SK-MEL-5 (cell line): ENCODE data around the gene ZNF717. TPM values are rescaled to one million over a fixed set of nuclear protein-coding genes. Genes with fewer than 3 reads are reported as not detected.
"Not testable (repeated sequence)": the region's sequence is repeated elsewhere in the genome, so short reads cannot be mapped to it uniquely, and the experiment has no call there.

ENCODE experiments used
- DNase-seq: peaks from one replicate; pipeline ENCODE4 v3.0.0-alpha.2; 2016; ENCODE audit warnings: low read depth, low spot score
- in situ Hi-C: cut with HindIII; loops from 2 replicates; pipeline ENCODE4 v1.10.0; 2016; ENCODE audit warnings: low sequenced_read_pairs, high pct_unique_total_duplicates, low pct_unique_long_range_greater_than_20kb
- polyA plus RNA-seq, 2 experiments: library from polyadenylated mRNA; depleted of rRNA; stranded (reverse); fragments of >200 nt; gene quantifications; 2 replicates each; pipeline ENCODE4 v1.2.3, GENCODE V29; 2015
- total RNA-seq: library from RNA; depleted of rRNA; stranded (reverse); fragments of >200 nt; shearing (Covaris generic); gene quantifications from 2 replicates; pipeline ENCODE4 v1.2.3, GENCODE V29; 2014; rRNA removed

ZNF717 gene
- 17.6 and 19.9 TPM in 2 replicates for total RNA-seq
- 15.5 and 19.7 TPM in 2 replicates for polyA plus RNA-seq (2015; cell fraction: cytosol; rRNA removed)
- polyA plus RNA-seq (2015; cell fraction: nucleus; rRNA removed), result 32.8 and 33.3 TPM in 2 replicates

- in situ Hi-C loops, result not testable (repeated sequence)
- peak; percentile 87 for DNase-seq
These were observed at the start of gene ZNF717 for GRCh38 chr3:75785081-75785755. Gene ZNF717, minus strand, starts transcription at chr3:75785549. Its CDS starts 2,187 bp downstream, at chr3:75783362.

GRCh38 chr3:75831076-75831475, 45.7 kb upstream of the ZNF717 start:
- in situ Hi-C loops, DNase-seq: not testable (repeated sequence)

GRCh38 chr3:75818019-75818418, 32.7 kb upstream of the ZNF717 start:
- peak; percentile 14 for DNase-seq
- in situ Hi-C loops, result not testable (repeated sequence)

- DNase-seq, in situ Hi-C loops: not testable (repeated sequence)
These were observed 31.2 kb upstream of the ZNF717 start for GRCh38 chr3:75816287-75817180.

- in situ Hi-C loops, result no loop called here
These were observed 29.4 kb upstream of the ZNF717 start for GRCh38 chr3:75814797-75815196.

GRCh38 chr3:75782506-75782905, 2.8 kb downstream of the ZNF717 start:
- in situ Hi-C loops, result no loop called here
- DNase-seq, result no peak

More at GRCh38 chr3:75814797-75815196, 29.4 kb upstream of the ZNF717 start:
- DNase-seq, result no peak

- DNase-seq, result no peak
- in situ Hi-C loops, result no loop called here
These were observed 4.1 kb downstream of the ZNF717 start for GRCh38 chr3:75781079-75781745.

- DNase-seq, in situ Hi-C loops: not testable (repeated sequence)
These were observed 7.6 kb downstream of the ZNF717 start for GRCh38 chr3:75777742-75778141.

GRCh38 chr3:75771631-75772030, 13.7 kb downstream of the ZNF717 start:
- in situ Hi-C loops, DNase-seq: not testable (repeated sequence)

- in situ Hi-C loops, result no loop called here
- DNase-seq, result no peak
These were observed 16.9 kb downstream of the ZNF717 start for GRCh38 chr3:75768303-75769017.

- in situ Hi-C loops, result no loop called here
- no peak for DNase-seq
These were observed 47.4 kb downstream of the ZNF717 start for GRCh38 chr3:75737831-75738493.

GRCh38 chr3:75727985-75728384, 57.4 kb downstream of the ZNF717 start:
- no peak for DNase-seq
- in situ Hi-C loops, result no loop called here

- in situ Hi-C loops, result no loop called here
- no peak for DNase-seq
These were observed 93.3 kb downstream of the ZNF717 start for GRCh38 chr3:75692061-75692460.

GRCh38 chr3:75687323-75687722, 98.0 kb downstream of the ZNF717 start:
- in situ Hi-C loops, result no loop called here
- DNase-seq, result peak; percentile 18
